Neural progenitor cell (in vitro differentiated cells): ENCODE measurements around the gene MYH7.

Experiments
- EZH2 ChIP-seq: fragments of 200-600 bp; sonication (generic); IDR thresholded peaks from 2 replicates; pipeline ENCODE4 v1.6.1; 2017; ENCODE audit warnings: antibody characterized with exemption, mild to moderate bottlenecking, moderate library complexity
- TF ChIP-seq, protein P1 (sequence below): fragments of 200-600 bp; sonication (generic); IDR thresholded peaks from 2 replicates; pipeline ENCODE4 v1.5.1; 2017; ENCODE audit warnings: antibody characterized with exemption, mild to moderate bottlenecking

DNA sequence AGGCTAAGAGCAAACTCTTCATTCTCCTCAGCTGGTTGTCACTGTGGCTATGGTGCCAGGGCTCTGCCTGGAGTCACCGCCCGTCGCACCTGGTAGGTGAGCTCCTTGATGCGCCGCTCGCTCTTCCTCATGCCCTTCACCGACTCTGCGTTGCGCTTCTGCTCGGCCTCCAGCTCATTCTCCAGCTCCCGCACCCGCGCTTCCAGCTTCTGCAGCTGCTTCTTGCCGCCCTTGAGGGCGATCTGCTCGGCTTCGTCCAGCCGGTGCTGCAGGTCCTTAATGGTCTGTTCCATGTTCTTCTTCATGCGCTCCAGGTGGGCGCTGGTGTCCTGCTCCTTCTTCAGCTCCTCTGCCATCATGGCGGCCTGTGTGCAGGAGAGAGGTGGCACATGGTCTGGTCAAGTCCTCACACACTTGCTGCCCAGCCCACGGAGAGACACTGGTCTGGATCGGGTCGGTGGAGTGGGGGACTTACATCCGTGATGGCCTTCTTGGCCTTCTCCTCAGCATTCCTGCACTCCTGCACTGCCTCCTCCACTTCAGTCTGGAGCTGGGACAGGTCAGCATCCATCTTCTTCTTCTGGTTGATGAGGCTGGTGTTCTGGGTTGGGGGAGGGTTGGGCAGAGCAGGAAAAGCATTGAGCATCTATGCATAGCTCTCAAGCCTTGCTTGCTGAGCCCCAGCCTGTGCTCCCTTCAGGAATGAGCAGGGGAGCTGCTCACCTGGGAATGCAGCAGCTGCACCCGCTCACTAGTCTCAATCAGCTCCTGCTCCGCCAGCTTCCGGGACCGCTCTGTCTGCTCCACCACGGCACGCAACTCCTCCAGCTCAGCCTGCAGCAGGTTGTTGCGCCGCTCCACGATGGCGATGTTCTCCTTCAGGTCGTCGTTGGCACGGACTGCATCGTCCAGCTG is 20.3 kb downstream of the MYH7 start:
- TF ChIP-seq, protein P1, sequence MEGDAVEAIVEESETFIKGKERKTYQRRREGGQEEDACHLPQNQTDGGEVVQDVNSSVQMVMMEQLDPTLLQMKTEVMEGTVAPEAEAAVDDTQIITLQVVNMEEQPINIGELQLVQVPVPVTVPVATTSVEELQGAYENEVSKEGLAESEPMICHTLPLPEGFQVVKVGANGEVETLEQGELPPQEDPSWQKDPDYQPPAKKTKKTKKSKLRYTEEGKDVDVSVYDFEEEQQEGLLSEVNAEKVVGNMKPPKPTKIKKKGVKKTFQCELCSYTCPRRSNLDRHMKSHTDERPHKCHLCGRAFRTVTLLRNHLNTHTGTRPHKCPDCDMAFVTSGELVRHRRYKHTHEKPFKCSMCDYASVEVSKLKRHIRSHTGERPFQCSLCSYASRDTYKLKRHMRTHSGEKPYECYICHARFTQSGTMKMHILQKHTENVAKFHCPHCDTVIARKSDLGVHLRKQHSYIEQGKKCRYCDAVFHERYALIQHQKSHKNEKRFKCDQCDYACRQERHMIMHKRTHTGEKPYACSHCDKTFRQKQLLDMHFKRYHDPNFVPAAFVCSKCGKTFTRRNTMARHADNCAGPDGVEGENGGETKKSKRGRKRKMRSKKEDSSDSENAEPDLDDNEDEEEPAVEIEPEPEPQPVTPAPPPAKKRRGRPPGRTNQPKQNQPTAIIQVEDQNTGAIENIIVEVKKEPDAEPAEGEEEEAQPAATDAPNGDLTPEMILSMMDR, result no peak
- TF ChIP-seq EZH2, result no peak
